Neural cell (in vitro differentiated cells): Measurements from ENCODE around the gene PCBD1. TPM values are rescaled to one million over a fixed set of nuclear protein-coding genes. Genes with fewer than 3 reads are reported as not detected.

Experiments
- H2AFZ ChIP-seq: fragments of 200-600, 300-800 bp; sonication (generic), shearing (Covaris generic); 2 replicates; pipeline ENCODE4 v1.6.0; 2014; ENCODE audit warnings: low read depth, mild to moderate bottlenecking, antibody characterized with exemption, low read length, moderate library complexity
- H3F3A ChIP-seq: fragments of 200-600 bp; shearing (Covaris generic); 2 replicates; pipeline ENCODE4 v1.6.1; 2016; ENCODE audit warnings: mild to moderate bottlenecking, moderate library complexity, mixed read lengths, antibody characterized with exemption, low read length; ENCODE audit not compliant: insufficient read depth, poor library complexity, severe bottlenecking
- H3K27ac ChIP-seq: fragments of 200-600, 300-800 bp; sonication (generic), shearing (Covaris generic); 2 replicates; pipeline ENCODE4 v1.5.1; 2014; ENCODE audit warnings: mild to moderate bottlenecking, low read length, moderate library complexity
- H3K27me3 ChIP-seq: fragments of 300-800, 200-600 bp; sonication (generic), shearing (Covaris generic); 2 replicates; pipeline ENCODE4 v1.6.0; 2014; ENCODE audit warnings: mild to moderate bottlenecking, low read depth, low read length, moderate library complexity; ENCODE audit not compliant: insufficient read depth
- H3K36me3 ChIP-seq: fragments of 300-800, 200-600 bp; sonication (generic), shearing (Covaris generic); 2 replicates; pipeline ENCODE4 v1.5.1; 2014; ENCODE audit warnings: mild to moderate bottlenecking, antibody characterized with exemption, low read length, moderate library complexity; ENCODE audit not compliant: insufficient read depth
- H3K4me2 ChIP-seq: fragments of 300-800, 200-600 bp; sonication (generic), shearing (Covaris generic); 2 replicates; pipeline ENCODE4 v1.6.0; 2014; ENCODE audit warnings: mild to moderate bottlenecking, low read length
- H3K4me3 ChIP-seq: fragments of 300-800, 200-600 bp; sonication (generic), shearing (Covaris generic); 2 replicates; pipeline ENCODE4 v1.5.1; 2014; ENCODE audit warnings: mild to moderate bottlenecking, low read length, moderate library complexity
- H3K79me2 ChIP-seq: fragments of 200-600 bp; shearing (Covaris generic); replicated peaks from 2 replicates; pipeline ENCODE4 v1.6.0; 2014; ENCODE audit warnings: mild to moderate bottlenecking, low read length, moderate library complexity; ENCODE audit not compliant: insufficient read depth
- H3K9ac ChIP-seq: fragments of 300-800, 200-600 bp; sonication (generic), shearing (Covaris generic); 2 replicates; pipeline ENCODE4 v1.6.1; 2016; ENCODE audit warnings: mild to moderate bottlenecking, low read length, mixed read lengths
- H3K9me2 ChIP-seq: fragments of 200-600 bp; shearing (Covaris generic); 2 replicates; pipeline ENCODE4 v1.6.1; 2016; ENCODE audit warnings: mild to moderate bottlenecking, low read length, mixed read lengths; ENCODE audit not compliant: insufficient read depth
- H3K9me3 ChIP-seq: fragments of 200-600, 300-800 bp; sonication (generic), shearing (Covaris generic); 2 replicates; pipeline ENCODE4 v1.6.1; 2016; ENCODE audit warnings: mild to moderate bottlenecking, mixed run types, low read length, moderate library complexity, mixed read lengths
- H4K20me1 ChIP-seq: fragments of 200-600 bp; shearing (Covaris generic); 2 replicates; pipeline ENCODE4 v1.6.1; 2016; ENCODE audit warnings: mild to moderate bottlenecking, mixed run types; ENCODE audit not compliant: insufficient read depth
- CTCF ChIP-seq: fragments of 450-650 bp; IDR thresholded peaks from 2 replicates; pipeline ENCODE4 v1.5.1; 2014; ENCODE audit warnings: antibody characterized with exemption, mild to moderate bottlenecking, moderate library complexity; ENCODE audit not compliant: poor library complexity, severe bottlenecking
- EP300 ChIP-seq: fragments of 450-650 bp; conservative IDR thresholded peaks from 2 replicates; pipeline ENCODE4 v1.6.1; 2014; ENCODE audit warnings: antibody characterized with exemption, mild to moderate bottlenecking, moderate library complexity; ENCODE audit not compliant: poor library complexity, severe bottlenecking
- EZH2 ChIP-seq: fragments of 200-600, 300-800 bp; shearing (Covaris generic), sonication (generic); IDR thresholded peaks from 2 replicates; pipeline ENCODE4 v1.6.1; 2014; ENCODE audit warnings: antibody characterized with exemption, low read length, borderline replicate concordance, mild to moderate bottlenecking; ENCODE audit not compliant: insufficient read depth, poor library complexity, severe bottlenecking
- MXI1 ChIP-seq: fragments of 450-650 bp; conservative IDR thresholded peaks from 2 replicates; pipeline ENCODE4 v1.6.1; 2014; ENCODE audit warnings: antibody characterized with exemption, mild to moderate bottlenecking; ENCODE audit not compliant: poor library complexity, severe bottlenecking
- POLR2AphosphoS5 ChIP-seq: IDR thresholded peaks from 2 replicates; pipeline ENCODE4 v1.6.1; 2012
- RAD21 ChIP-seq: fragments of 450-650 bp; conservative IDR thresholded peaks from 2 replicates; pipeline ENCODE4 v1.6.1; 2014; ENCODE audit warnings: antibody characterized with exemption, mild to moderate bottlenecking, moderate library complexity
- REST ChIP-seq: IDR thresholded peaks from 2 replicates; pipeline ENCODE4 v1.6.1; 2012; ENCODE audit warnings: borderline replicate concordance
- SMC3 ChIP-seq: fragments of 450-650 bp; conservative IDR thresholded peaks from 2 replicates; pipeline ENCODE4 v1.6.1; 2014; ENCODE audit warnings: antibody characterized with exemption, mild to moderate bottlenecking, moderate library complexity; ENCODE audit not compliant: poor library complexity
- TAF1 ChIP-seq: IDR thresholded peaks from 2 replicates; pipeline ENCODE4 v1.6.1; 2012; ENCODE audit warnings: low read depth
- polyA plus RNA-seq: library from polyadenylated mRNA; depleted of rRNA; stranded (reverse); fragments of >200 nt; gene quantifications from 2 replicates; pipeline ENCODE4 v1.2.3, GENCODE V29; 2014

The PCBD1 gene
- polyA plus RNA-seq, 1 donor from 2014 or later = 15.8 TPM

- Histone ChIP-seq H3K79me2 (no peaks in the 10 kb centered on the region), H3K4me3 (no peak overlapping the region), H4K20me1 (no peaks in the 10 kb centered on the region), H3K36me3 (no peaks in the 10 kb centered on the region), H2AFZ (no peak overlapping the region), H3K27ac (no peak overlapping the region), H3F3A (no peaks in the 10 kb centered on the region), H3K9me2 (no peaks in the 10 kb centered on the region), H3K9ac (no peak overlapping the region), H3K27me3 (no peaks in the 10 kb centered on the region), H3K4me2 (no peak overlapping the region), H3K9me3 (no peaks in the 10 kb centered on the region)
- no peak for TF ChIP-seq EZH2
- TF ChIP-seq REST = no peak
- no peak for TF ChIP-seq EP300
- no peak for TF ChIP-seq CTCF
- TF ChIP-seq MXI1 = no peak
- TF ChIP-seq TAF1 = no peak
- TF ChIP-seq RAD21 = no peak
- no peak for TF ChIP-seq SMC3
- TF ChIP-seq POLR2AphosphoS5 = no peak
These were observed 9.2 kb downstream of the PCBD1 start for GRCh38 chr10:70879207-70879606.

- Histone ChIP-seq H2AFZ (no peak overlapping the region), H3K4me2 (no peak overlapping the region), H3F3A (no peaks in the 10 kb centered on the region), H4K20me1 (no peaks in the 10 kb centered on the region), H3K27me3 (no peaks in the 10 kb centered on the region), H3K79me2 (no peaks in the 10 kb centered on the region), H3K9me3 (no peaks in the 10 kb centered on the region), H3K9me2 (no peaks in the 10 kb centered on the region), H3K27ac (no peak overlapping the region), H3K4me3 (no peak overlapping the region), H3K36me3 (peaks cover 10% of the 10 kb centered on the region), H3K9ac (no peak overlapping the region)
- TF ChIP-seq REST (no peak), MXI1 (no peak), TAF1 (no peak), POLR2AphosphoS5 (no peak), SMC3 (no peak), EZH2 (no peak), RAD21 (no peak), CTCF (no peak)
These were observed 14.3 kb downstream of the PCBD1 start for GRCh38 chr10:70874061-70874460.
